GM21423 (cell line): ENCODE measurements around the gene ZBTB20.
"Not testable (repeated sequence)": the region's sequence is repeated elsewhere in the genome, so short reads cannot be mapped to it uniquely, and the experiment has no call there.

Experiments
- ATAC-seq: cut with Tn5 transposase; IDR thresholded peaks from one replicate; pipeline ENCODE4 v1.9.1; 2021; ENCODE audit warnings: mild to moderate bottlenecking, moderate library complexity; ENCODE audit not compliant: unreplicated experiment

The ZBTB20 gene

DNA sequence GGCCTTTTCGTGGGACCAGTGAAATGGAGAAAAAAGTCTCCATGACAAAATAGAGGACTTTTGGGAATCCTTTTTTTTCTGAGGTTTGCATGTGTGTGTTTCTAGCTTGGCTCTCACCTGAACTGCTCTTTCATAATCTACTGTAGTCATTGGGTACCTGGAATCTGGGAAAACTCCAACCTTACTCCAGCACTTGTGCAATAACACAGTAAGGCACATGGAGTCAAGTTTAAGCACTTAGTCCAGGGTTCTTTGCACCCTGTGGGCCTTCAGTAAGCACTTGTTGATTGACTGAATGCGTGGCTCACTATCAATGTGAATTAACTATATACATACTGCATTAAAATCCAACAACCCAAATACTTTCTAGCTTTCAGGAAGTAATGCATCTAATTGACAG, 299.5 kb downstream of the ZBTB20 start:
- ATAC-seq: no peak

DNA sequence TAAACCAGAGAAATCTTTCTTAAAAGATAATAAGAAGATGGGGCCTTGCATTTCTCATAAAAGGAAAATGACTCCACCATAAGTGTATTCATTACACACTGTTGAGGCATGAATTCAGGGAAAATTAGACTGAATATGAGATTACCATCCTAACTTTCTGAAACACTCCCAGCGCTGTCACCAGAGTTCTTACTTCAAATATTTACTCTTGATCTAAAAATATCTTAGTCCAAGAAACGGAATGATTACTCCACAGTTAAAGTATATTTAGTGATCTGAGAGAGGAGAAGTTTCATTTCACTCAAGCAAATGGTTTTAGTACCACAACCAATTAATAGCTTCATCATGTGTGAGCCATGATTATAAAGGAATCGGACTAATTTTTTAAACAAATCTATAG, 300.3 kb downstream of the ZBTB20 start:
- ATAC-seq: no peak

DNA sequence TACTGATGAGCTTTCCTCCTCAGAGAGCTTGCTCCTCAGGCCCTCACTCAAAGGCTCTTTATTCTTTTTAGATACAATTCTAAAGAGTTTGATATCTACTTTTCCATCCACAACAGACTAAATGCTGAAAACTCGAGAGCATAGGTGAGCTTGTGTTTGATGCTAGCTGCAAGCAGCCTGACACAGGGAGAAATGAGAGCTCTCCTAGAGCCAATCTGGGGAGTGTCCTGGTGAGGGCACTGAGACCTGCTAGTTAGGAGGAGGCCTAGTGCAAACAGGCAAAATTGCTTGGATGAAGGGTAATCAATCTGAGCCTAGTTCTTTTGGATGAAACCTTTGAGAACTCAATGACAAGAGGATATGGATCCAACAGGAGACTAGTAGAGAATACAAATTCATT, 300.8 kb downstream of the ZBTB20 start:
- ATAC-seq: no peak

DNA sequence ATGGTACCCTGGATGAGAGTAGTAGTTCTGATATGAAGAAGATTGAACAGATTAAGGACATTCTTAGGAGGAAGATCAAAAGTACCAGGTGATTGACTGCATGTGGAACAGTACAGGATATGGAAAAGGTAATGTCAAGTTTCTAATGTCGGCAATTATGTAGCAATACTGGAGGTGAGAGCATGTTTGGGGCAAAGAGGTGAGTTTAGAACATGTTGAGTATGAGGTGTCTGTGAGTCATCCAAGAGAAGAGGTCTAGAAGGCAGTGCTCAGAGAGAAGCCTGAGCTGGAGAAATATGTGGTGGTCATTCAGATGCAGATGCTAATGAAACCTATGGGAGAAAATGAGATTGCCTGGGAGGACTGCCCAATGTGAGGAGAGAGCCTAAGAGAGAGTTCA, 305.6 kb downstream of the ZBTB20 start:
- ATAC-seq: no peak

DNA sequence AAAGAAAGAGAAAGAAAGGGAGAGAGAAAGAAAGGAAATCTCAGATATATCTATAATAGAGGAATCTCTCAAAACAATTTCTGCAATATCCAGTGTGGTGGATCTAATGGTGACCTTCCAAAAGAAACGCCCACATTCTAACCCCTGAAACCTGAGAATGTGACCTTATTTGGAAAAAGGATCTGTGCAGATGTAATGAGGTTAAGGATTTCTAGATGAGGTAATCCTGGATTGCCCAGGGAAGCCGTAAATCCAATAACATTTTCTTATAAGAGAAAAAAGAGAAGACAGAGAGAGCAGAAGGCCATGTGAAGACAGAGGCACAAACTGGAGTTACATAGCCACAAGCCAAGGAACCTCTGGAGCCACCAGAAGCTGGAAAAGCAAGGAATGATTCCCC, 307.6 kb downstream of the ZBTB20 start:
- no peak for ATAC-seq

DNA sequence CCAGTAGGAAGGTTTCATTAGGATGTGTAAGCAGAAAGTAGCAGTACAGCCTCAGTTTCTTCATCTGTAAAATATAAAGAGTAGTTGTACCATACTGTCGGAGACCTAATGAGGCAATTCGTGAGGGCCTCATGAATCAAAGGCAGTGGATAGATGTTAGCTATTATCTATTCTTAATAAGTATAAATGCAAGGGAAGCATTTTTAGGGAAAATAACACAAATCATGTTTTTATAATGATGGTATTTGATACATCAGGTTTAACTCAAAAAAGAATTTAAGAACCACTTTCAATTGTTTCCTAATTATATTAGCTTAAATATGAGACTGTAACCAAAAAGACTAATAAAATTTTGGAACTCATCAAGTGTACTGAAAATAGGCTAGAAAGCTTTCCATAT, 309.1 kb downstream of the ZBTB20 start:
- ATAC-seq: no peak

DNA sequence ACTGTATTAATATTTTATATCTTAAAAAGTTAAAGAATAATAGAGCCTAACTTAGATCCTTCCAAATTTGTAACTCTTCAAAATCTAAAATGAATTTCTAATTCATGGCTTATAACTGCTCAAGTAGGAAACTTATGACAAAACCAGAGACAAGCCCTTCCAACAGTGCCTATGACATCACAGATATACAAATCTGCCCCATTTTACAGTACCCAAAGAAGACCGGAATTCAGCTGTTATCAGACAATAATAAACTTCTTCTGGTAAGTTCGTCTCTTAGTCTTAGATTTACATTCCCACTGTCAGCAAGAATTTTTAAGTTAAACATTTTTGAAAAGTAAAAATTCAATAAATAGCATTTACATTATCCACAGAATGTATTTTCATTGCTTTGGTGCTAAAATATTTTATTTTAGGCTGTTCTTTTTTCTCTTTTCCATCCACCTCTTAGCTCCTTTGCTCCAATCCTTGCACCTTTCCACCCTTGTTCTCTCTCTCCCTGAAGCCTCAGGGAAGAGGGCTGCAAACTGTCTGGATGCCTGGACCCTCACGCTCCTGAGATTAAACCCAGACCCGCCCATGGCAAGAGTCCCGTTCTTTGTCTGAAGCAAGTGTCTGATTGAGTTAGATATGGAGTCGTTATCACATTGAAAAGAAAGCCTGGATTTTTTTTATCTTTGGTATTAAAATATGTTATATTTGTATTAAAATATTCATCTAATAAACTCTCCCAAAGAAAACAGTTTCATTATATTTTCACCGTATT, 312.7 kb downstream of the ZBTB20 start:
- no peak for ATAC-seq

DNA sequence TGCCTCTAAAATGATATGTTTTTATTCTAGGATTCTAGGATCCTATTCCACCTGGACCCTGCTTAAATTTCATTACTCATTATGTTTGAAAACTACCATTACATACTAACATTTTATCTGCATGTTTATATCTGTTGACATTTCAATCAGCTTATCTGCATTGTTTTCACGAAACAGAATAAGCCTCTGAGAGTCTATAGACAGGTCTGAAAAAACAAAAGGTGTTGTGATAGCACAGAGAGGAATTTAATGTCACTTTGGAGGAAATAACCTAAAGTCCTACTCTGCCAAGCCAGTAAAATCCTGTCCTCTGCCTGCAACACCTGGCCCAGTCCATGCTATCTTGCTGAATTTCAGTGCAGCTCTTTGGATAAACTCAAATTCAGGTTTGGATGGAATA, 315.2 kb downstream of the ZBTB20 start:
- ATAC-seq: no peak

DNA sequence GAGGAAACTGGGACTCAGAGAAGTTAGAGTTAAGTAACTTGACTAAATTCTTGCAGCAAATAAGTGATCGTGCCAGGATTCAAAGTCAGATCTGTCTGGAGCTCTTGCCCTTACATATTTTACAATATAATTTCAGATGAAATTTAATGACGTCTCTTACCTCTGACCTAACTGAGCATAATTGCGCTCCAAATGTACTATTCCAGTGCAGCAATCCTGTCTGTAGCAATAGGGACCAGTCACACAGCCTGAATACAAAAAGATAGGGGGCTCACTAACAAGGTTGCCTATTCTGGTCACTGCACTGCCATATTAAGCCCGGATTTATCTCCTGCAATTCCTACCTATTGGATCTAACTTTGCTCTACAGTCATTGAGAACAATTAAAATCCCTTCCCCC, 316.4 kb downstream of the ZBTB20 start:
- ATAC-seq: no peak

DNA sequence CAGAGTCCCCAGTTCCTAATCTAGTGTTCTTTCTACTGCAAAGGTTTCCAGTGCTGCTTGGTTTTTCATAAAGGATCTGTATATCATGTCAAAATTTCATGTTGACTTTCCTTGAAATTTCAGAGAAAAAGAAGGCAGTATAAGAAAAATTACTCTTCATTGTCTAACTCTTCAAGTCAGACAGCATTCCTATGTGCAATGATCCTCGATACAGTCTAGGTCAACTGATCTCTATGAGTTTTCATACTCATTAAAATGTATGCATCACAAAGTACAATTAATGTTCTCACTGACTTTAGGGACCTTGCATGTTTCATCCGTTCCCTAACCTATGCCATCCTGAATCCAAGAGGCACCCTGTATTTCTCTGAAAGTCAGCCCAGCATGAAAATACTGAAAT, 317.3 kb downstream of the ZBTB20 start:
- no peak for ATAC-seq

DNA sequence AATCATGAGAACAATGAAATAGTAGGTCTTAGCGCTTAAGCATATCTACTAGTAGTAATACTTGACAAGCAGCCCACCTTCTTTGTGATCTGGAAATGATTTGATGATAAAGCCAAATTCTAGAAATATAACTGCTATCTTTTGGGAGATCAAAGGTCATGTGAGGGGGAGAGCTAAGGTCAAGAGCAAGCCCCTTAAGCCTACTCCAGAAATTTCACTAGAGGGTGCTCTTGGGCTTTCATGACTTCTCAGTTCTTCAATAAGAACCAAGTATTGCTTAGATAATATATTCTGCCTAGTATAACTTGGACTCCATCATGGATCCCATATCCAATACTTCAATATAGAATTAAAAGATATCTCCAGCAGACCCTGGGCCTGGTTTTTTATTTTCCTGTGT, 319.6 kb downstream of the ZBTB20 start:
- ATAC-seq: no peak

DNA sequence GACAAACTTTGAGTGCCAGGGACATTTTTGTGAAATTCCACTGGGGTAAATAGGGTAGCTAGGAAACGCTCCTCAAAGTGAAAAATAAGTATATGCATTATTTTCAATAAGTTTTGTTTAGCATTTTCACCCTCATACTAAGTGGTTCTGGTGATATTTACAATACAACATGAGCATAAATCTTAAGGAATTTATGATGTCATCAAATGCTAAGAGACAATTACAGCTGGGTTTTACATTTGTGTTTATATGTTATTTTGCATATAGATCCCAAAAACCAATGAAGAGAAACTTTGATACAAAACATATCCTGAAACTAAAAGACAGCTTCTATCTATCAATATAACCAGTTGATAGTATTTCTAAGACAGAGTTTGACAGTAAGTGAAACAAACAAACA, 323.1 kb downstream of the ZBTB20 start:
- ATAC-seq: no peak

DNA sequence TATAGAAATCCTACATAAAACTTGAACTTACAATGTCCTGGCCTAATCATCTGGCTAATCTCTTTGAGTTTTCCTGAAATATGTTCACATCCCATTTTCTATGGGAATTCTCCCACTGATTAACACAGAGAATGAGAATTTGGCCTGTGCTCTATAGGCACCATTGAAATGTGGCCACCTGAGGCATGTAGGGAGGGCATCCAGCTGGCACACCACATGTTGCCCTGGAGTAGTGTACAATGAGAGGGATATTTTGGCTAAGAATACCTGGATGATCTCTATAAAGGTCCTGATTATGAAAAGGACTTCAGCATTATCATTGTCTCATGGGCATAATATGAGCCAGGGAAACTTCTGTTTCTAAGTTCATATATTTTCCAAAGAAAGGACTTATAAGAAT, 324.0 kb downstream of the ZBTB20 start:
- no peak for ATAC-seq

DNA sequence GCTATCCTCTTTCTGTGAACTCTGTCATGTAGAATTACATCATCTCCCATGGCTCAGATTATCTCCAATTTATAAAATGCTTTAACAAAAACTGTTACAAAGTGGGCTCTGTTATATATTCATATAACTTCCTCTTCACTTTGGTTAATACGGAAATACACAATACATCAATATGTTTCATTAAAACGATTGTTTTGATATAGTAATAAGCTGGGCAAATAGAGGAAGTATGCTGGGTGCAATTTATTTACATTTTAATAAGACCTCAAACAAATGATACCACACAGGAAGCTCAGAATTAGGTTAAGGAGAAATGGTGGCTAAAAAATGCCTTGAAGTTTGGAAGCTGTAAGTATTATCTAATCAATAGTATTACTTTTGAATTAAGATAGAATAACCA, 331.0 kb downstream of the ZBTB20 start:
- no peak for ATAC-seq

DNA sequence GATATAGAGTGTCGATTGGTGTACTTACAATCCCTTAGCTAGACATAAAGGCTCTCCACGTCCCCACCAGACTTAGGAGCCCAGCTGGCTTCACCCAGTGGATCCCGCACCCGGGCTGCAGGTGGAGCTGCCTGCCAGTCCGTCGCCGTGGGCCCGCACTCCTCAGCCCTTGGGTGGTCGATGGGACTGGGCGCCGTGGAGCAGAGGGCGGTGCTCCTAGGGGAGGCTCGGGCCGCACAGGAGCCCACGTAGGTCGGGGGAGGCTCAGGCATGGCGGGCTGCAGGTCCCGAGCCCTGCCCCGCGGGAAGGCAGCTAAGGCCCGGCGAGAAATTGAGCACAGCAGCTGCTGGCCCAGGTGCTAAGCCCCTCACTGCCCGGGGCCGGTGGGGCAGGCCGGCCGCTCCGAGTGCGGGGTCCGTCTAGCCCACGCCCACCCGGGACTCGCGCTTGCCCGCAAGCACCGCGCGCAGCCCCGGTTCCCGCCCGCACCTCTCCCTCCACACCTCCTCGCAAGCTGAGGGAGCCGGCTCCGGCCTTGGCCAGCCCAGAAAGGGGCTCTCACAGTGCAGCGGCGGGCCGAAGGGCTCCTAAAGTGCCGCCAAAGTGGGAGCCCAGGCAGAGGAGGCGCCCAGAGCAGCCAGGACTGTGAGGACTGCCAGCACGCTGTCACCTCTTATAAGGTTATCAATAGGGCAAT, 334.4 kb downstream of the ZBTB20 start:
- not testable (repeated sequence) for ATAC-seq

DNA sequence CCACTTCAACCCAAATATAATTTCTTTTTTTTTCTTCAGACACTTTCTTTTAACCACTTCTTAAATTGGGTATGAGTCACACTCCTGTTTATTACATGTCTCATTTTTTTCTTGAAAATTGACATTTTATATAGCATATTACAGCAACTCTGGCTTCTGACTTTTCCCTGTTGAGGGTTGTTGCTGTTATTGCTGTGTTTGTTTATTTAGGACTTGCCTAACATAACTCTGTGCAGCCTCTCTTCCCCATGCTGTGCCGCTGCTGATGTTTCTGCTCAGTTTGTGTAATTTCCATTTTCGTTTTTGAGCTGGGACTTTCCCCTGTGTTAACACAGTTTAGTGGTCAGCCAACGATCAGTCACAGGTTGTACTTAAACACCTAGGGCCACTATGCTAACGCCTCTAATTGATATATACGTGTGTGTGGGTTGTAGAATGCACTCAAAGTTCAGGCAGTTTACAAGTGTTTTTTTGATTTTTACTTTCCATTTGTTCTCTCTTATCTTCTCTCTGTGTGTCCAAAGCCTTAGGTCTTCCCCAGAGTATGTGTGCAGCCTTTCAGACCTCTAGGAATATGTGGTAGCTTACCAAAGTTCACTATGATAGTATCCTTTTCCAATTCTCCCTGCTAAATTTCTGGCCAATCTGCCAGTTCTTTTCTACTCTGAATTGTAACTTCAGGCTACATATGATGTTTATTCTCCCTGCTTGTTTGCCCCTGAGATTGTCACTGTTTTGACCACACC, 337.2 kb downstream of the ZBTB20 start:
- peak; percentile 100 for ATAC-seq

DNA sequence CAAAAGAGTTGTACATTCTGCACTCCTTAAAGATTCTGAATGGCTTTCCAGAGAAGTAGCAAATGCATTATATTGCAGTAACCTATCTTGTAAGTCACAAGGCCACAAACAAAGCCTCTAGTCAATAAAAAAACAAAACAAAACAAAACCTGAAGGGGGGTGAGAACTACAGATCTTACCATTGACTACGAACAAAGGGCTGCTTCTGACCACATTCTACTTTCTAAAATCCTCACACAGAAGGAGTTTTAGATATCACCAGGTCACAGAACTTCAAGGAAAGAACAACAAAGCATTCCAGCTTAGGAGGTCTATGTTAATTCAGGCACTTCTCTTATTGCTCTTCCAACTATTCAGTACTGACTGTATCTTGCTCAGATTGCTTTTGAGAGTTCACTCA, 343.0 kb downstream of the ZBTB20 start:
- ATAC-seq: no peak

DNA sequence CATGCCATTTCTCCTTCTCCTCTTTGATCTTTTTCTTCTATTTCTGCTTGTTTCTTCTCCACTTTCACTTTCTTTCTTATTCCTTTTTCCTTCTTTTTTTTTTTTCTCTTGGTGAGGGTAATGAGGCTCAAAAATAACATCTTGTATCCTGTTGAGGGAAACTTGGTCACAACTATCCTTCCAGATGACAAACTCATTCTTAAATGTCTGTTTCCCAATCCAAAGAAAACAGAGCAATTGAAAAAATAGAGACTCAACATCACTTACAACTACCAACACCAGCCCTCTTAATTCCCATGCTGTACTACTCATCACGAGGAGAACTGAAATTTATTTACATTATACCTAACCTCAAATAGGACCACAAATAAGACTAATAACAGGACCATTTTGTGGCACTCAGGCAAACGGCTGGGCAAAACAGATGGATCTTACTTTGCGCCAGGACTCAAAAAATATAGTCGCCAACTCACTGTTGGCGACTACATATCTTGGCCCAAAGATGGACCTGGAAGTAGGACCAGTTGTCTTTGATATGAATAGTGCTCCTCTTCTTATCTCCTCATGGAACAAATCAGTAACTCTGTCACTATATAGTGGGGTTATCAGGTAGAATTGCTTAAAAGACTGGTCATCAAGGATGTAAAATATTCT, 343.9 kb downstream of the ZBTB20 start:
- ATAC-seq: no peak

DNA sequence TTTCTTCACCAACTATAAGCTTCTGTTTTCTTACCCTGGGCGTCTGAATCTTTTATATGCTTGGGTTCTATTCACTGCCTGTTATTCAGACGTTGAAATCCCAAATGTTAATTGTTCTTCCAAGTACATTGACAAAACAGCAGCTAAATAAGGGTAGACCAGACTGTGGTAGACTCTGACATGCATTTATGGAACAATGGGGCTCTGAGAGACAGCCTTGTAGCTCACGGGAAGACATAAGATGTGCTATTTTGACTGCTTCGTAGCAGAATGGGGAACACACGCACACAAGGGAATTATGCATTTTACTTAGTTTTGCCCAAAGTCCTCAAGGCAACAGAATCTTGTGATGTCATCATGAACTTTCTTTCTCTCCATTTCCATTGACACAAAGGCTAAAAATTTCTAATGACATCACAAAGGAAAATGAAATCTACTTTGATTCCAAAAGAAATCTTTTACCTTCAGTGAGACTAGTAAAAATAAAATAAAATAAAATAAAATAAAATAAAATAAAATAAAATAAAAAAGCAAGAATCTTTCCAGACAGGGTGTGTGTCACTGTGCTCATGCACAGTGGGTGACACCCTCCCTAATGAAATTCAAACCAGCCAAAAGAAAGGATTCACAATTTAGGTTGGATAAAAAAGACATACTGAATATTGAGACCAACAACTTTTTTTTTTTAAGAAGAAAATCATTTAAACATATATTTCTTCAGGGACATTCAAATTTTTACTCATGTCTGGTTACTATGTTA, 346.6 kb downstream of the ZBTB20 start:
- ATAC-seq: no peak

DNA sequence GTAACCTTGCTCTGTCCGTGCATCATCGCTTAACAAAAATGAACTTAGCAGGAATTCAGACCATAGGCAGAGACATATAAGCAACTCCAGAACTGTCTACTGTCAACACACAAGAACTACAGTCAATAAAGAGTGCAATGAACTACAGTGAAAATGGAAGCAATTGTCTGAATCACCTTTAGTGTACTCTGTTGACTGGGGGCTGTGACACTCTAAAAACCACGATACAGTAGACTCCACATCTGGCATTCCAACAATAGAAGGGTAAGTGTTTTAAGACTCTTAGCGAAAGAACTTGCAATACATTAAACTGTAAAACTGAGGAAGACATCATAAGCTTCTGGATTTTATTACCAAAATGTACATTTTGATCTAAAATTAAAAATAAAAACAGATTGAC, 347.3 kb downstream of the ZBTB20 start:
- no peak for ATAC-seq

DNA sequence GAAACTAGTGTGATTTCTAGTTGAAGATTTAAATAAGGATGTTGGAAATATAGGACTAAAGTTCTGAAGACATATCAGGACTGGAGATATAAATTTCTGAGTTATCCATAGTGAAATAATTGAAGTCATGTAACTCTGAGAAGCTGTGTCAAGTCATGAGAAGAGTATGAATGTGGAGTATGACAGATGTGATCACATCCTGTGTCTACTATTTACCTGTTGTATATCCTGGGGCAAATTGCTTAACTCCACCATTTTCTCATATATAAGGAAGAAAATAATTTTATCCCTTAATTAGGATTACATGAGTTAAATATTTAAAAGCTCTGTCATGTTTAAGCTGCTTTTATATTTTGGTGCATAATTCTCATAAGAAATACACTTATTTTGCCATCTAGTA, 350.3 kb downstream of the ZBTB20 start:
- no peak for ATAC-seq
